Liver (tissue), 9 donors: Measurements from ENCODE around the gene FOXK2. TPM values are rescaled to one million over a fixed set of nuclear protein-coding genes. Genes with fewer than 3 reads are reported as not detected.
"Not testable (repeated sequence)": the region's sequence is repeated elsewhere in the genome, so short reads cannot be mapped to it uniquely, and the experiment has no call there.

Experiments
- DNase-seq: peaks from one replicate; pipeline ENCODE4 v3.0.0-alpha.2; 2017; ENCODE audit warnings: low spot score
- H3K27ac ChIP-seq, 2 donors: one replicate each; pipeline ENCODE4 v1.7.0; 2013; ENCODE audit warnings: inconsistent platforms in 2 of 2, low read length in 2 of 2, control low read depth in 1 of 2, low read depth in 1 of 2, mild to moderate bottlenecking in 1 of 2
- H3K27me3 ChIP-seq, 4 donors: one replicate each; pipeline versions ENCODE4 v1.6.1 to v1.7.0; 2013; ENCODE audit warnings: low read length in 3 of 4, inconsistent platforms in 1 of 4, mild to moderate bottlenecking in 1 of 4, moderate library complexity in 1 of 4; ENCODE audit not compliant: control insufficient read depth in 4 of 4, insufficient read depth in 4 of 4
- H3K36me3 ChIP-seq, 4 donors: one replicate each; pipeline versions ENCODE4 v1.6.1 to v1.7.0; 2013; ENCODE audit warnings: low read length in 3 of 4, mild to moderate bottlenecking in 3 of 4, low read depth in 1 of 4, moderate library complexity in 1 of 4; ENCODE audit not compliant: control insufficient read depth in 4 of 4, insufficient read depth in 3 of 4
- H3K4me1 ChIP-seq, 4 donors: one replicate each; pipeline versions ENCODE4 v1.6.1 to v1.7.0; 2013; ENCODE audit warnings: low read length in 3 of 4, mild to moderate bottlenecking in 3 of 4, moderate library complexity in 1 of 4; ENCODE audit not compliant: control insufficient read depth in 4 of 4, insufficient read depth in 4 of 4
- H3K4me3 ChIP-seq, 3 donors: one replicate each; pipeline versions ENCODE4 v1.6.1 to v1.7.0; 2013; ENCODE audit warnings: low read length in 3 of 3, control low read depth in 1 of 3, low read depth in 1 of 3, mild to moderate bottlenecking in 1 of 3
- H3K9ac ChIP-seq, 2 donors: one replicate each; pipeline ENCODE4 v1.7.0; 2013; ENCODE audit warnings: low read length in 2 of 2, mild to moderate bottlenecking in 2 of 2, moderate library complexity in 2 of 2, control low read depth in 1 of 2, low read depth in 1 of 2
- H3K9me3 ChIP-seq, 4 donors: one replicate each; pipeline versions ENCODE4 v1.6.1 to v1.7.0; 2013; ENCODE audit warnings: low read length in 3 of 4; ENCODE audit not compliant: control insufficient read depth in 4 of 4
- FOXA1 ChIP-seq: IDR thresholded peaks from 2 replicates; pipeline ENCODE4 v1.6.1; 2016; ENCODE audit warnings: antibody characterized with exemption
- FOXA2 ChIP-seq: IDR thresholded peaks from 2 replicates; pipeline ENCODE4 v1.6.1; 2016; ENCODE audit warnings: antibody characterized with exemption
- HNF4A ChIP-seq, 2 donors: conservative IDR thresholded peaks; 2 replicates each; pipeline ENCODE4 v1.6.1; 2016; ENCODE audit warnings: antibody characterized with exemption in 2 of 2, mild to moderate bottlenecking in 2 of 2
- SP1 ChIP-seq: IDR thresholded peaks from 2 replicates; pipeline ENCODE4 v1.6.1; 2018; ENCODE audit warnings: antibody characterized with exemption, mild to moderate bottlenecking
- WGBS: extraction: QIAGEN DNeasy Blood & Tissue Kit; methylation state at CpG from one replicate; pipeline ENCODE4 v1.1.7; 2013; 5-methylcytosine and 5-hydroxymethylcytosine counted together
- polyA plus RNA-seq, 2 donors: library from polyadenylated mRNA; stranded (reverse) in 1 of 2; unstranded in 1 of 2; fragments of 200-250 nt in 1 of 2; fragments of >200 nt in 1 of 2; fragmentation: Nextera tagmentation in 1 of 2; extraction: Ambion mirVana in 1 of 2; gene quantifications; one replicate each; pipeline versions ENCODE4 v1.2.1 to v1.2.3, GENCODE V29; 2013 to 2015
- total RNA-seq, 2 donors: library from RNA; depleted of rRNA; stranded (reverse); fragments of >200 nt; gene quantifications; one replicate each; pipeline ENCODE4 v1.2.3, GENCODE V29; 2014
- TF ChIP-seq, protein P1 (sequence below): IDR thresholded peaks from 2 replicates; pipeline ENCODE4 v1.6.1; 2016; ENCODE audit warnings: antibody characterized with exemption
- TF ChIP-seq, protein P2 (sequence below): IDR thresholded peaks from 2 replicates; pipeline ENCODE4 v1.6.1; 2016; ENCODE audit warnings: antibody characterized with exemption
- donor health status: healthy.
- donor health status: healthy.
- donor health status: healthy.
- donor health status: healthy.
- donor health status: healthy.

FOXK2 gene
- total and polyA plus RNA-seq, 4 donors: 3.1 to 16.2 (median 10.8) TPM

DNA sequence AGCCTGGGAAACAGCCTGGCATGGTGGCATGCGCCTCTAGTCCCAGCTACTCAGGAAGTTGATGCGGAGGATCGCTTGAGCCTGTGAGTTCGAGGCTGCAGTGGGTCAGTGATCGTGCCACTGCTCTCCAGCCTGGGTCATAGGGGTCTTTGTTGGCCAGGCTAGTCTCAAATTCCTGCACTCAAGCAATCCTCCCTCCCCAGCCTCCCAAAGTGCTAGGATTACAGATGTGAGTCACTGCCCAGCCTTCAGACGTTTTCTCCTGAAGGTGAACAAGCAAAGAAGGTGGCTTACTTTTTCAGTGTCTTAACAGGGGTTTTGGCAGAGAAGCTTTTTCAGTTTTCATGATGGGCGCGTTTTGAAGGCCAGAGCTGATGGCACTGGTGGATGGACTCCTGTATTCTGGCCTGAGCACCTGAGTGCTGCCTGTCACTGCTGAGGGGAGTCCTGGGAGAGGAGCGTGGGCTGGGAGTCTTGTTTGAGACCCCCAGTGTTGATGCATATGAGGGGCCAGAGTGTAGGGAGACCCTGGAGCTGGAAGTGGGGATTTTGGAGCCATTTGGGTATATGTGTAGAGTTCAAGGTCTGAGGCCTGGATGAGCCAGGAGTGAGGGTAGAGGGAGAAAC is 41.4 kb downstream of the FOXK2 start:
- no peak overlapping the region for H3K9ac ChIP-seq
- H3K36me3 ChIP-seq: peaks cover 0 to 5% (median 1%) of the 10 kb centered on the region in 4 donors
- WGBS: 91% methylated on average over 9 of the region's 9 CpGs
- TF ChIP-seq SP1 (no peak), HNF4A (conservative IDR thresholded peaks at IDR 0.05) (peak in 1 of 2 donors; percentile 23)
- DNase-seq: no peak
- H3K4me1 ChIP-seq: peaks cover 7 to 19% (median 12%) of the 10 kb centered on the region in 4 donors
- no peaks in the 10 kb centered on the region for H3K27me3 ChIP-seq
- no peak overlapping the region for H3K4me3 ChIP-seq
- H3K9me3 ChIP-seq: no peaks in the 10 kb centered on the region
- no peak overlapping the region for H3K27ac ChIP-seq

GRCh38 chr17:82561429-82562035 is 42.0 kb downstream of the FOXK2 start:
- H3K36me3 ChIP-seq: peaks cover 0 to 6% (median 3%) of the 10 kb centered on the region in 4 donors
- no peaks in the 10 kb centered on the region for H3K9me3 ChIP-seq
- no peak overlapping the region for H3K9ac ChIP-seq
- DNase-seq: no peak
- H3K4me3 ChIP-seq: no peak overlapping the region
- no peak overlapping the region for H3K27ac ChIP-seq
- no peak for TF ChIP-seq FOXA1
- TF ChIP-seq SP1: no peak
- no peak for TF ChIP-seq FOXA2
- TF ChIP-seq, protein P1, sequence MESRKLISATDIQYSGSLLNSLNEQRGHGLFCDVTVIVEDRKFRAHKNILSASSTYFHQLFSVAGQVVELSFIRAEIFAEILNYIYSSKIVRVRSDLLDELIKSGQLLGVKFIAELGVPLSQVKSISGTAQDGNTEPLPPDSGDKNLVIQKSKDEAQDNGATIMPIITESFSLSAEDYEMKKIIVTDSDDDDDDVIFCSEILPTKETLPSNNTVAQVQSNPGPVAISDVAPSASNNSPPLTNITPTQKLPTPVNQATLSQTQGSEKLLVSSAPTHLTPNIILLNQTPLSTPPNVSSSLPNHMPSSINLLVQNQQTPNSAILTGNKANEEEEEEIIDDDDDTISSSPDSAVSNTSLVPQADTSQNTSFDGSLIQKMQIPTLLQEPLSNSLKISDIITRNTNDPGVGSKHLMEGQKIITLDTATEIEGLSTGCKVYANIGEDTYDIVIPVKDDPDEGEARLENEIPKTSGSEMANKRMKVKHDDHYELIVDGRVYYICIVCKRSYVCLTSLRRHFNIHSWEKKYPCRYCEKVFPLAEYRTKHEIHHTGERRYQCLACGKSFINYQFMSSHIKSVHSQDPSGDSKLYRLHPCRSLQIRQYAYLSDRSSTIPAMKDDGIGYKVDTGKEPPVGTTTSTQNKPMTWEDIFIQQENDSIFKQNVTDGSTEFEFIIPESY: no peak
- TF ChIP-seq, protein P2, sequence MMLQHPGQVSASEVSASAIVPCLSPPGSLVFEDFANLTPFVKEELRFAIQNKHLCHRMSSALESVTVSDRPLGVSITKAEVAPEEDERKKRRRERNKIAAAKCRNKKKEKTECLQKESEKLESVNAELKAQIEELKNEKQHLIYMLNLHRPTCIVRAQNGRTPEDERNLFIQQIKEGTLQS: no peak
- H3K4me1 ChIP-seq: peaks cover 7 to 21% (median 13%) of the 10 kb centered on the region in 4 donors
- whole genome bisulfite sequencing: 90% methylated on average over 31 of the region's 31 CpGs
- H3K27me3 ChIP-seq: no peaks in the 10 kb centered on the region

- peaks cover 7 to 22% (median 15%) of the 10 kb centered on the region in 4 donors for H3K4me1 ChIP-seq
Measured at GRCh38 chr17:82562718-82563220, 43.2 kb downstream of the FOXK2 start.

DNA sequence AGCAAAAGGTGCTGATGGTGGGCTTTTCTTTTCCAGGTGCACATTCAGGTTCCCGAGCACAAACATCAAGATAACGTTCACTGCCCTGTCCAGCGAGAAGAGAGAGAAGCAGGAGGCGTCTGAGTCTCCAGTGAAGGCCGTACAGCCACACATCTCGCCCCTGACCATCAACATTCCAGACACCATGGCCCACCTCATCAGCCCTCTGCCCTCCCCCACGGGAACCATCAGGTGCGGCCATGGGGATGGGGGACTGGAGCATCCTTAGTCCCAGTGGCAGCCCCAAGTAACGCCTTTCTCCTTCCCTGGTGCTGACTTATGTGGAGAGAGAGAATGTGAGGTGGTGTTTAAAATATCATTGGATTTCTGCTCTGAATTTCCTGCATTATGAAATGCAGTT is 43.8 kb downstream of the FOXK2 start:
- peaks cover 5 to 16% (median 6%) of the 10 kb centered on the region in 4 donors for H3K36me3 ChIP-seq
- peaks cover 12 to 27% (median 20%) of the 10 kb centered on the region in 4 donors for H3K4me1 ChIP-seq
- H3K4me3 ChIP-seq: no peak overlapping the region
- DNase-seq: no peak
- H3K27ac ChIP-seq: no peak overlapping the region
- no peaks in the 10 kb centered on the region for H3K9me3 ChIP-seq
- 95% methylated on average over 9 of the region's 9 CpGs for WGBS
- TF ChIP-seq, protein P1: no peak
- TF ChIP-seq SP1 (no peak), HNF4A (conservative IDR thresholded peaks at IDR 0.05) (no peak)
- no peak overlapping the region for H3K9ac ChIP-seq
- no peaks in the 10 kb centered on the region for H3K27me3 ChIP-seq

More at GRCh38 chr17:82562718-82563220, 43.2 kb downstream of the FOXK2 start:
- WGBS: 93% methylated on average over 7 of the region's 7 CpGs
- H3K27ac ChIP-seq, H3K27me3 ChIP-seq, H3K4me3 ChIP-seq, H3K9ac ChIP-seq, DNase-seq, H3K9me3 ChIP-seq: not testable (repeated sequence)
- peaks cover under 1 to 10% (median 4%) of the 10 kb centered on the region in 4 donors for H3K36me3 ChIP-seq

DNA sequence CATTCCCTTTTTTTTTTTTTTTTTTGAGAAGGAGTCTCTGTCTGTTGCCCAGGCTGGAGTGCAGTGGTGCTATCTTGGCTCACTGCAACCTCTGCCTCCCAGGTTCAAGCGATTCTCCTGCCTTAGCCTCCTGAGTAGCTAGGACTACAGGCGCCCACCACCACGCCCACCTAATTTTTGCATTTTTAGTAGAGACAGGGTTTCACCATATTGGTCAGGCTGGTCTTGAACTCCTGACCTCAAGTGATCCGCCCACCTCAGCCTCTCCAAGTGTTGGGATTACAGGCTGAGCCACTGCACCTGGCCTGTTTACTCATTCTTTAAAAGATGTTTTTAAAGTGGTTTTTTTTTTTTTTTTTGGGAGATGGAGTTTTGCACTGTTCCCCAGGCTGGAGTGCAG is 44.2 kb downstream of the FOXK2 start:
- not testable (repeated sequence) for H3K27ac ChIP-seq, DNase-seq, H3K9ac ChIP-seq, H3K9me3 ChIP-seq, H3K4me3 ChIP-seq, H3K27me3 ChIP-seq
- Histone ChIP-seq H3K4me1 (peaks cover 13 to 31% (median 21%) of the 10 kb centered on the region in 4 donors), H3K36me3 (peaks cover 4 to 18% (median 8%) of the 10 kb centered on the region in 4 donors)
- WGBS: 95% methylated on average over 4 of the region's 4 CpGs
